ENCODE results near the gene FARP1.

Gene FARP1

GRCh38 chr13:98242403-98242802 is 99.5 kb downstream of the FARP1 start:
- ChIA-PET CTCF (no interaction called here), POLR2A (ENCODE audit: low non-redundant PET) (no interaction called here)

DNA sequence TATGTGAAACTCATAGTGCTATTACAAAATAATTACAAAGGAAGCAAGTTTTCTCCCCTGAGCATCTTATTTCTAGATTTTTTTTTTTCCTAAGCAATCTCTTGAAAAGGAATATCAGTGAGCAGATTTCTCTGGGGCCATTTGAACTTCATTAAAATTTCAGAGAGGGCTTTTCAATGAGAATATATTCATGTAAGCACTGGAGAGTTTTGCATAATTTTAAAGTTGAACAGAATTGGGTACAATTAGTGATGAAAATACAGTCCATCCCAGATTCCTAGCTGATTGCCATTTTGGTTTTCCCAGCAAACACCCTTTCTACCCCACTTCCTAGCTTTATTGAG is 101.0 kb downstream of the FARP1 start:
- no peak for TF ChIP-seq CTCF (conservative IDR thresholded peaks at IDR 0.05; ENCODE audit: low read depth)
- DNase-seq (ENCODE audit: low spot score) = no peak
- H3K27ac ChIP-seq = no peak overlapping the region
- ChIA-PET CTCF (no interaction called here), POLR2A (ENCODE audit: low non-redundant PET) (no interaction called here)

More at GRCh38 chr13:98242403-98242802, 99.5 kb downstream of the FARP1 start:
- DNase-seq (ENCODE audit: low spot score) = no peak
- no peak for TF ChIP-seq CTCF (conservative IDR thresholded peaks at IDR 0.05; ENCODE audit: low read depth)
- no peak overlapping the region for H3K27ac ChIP-seq

DNA sequence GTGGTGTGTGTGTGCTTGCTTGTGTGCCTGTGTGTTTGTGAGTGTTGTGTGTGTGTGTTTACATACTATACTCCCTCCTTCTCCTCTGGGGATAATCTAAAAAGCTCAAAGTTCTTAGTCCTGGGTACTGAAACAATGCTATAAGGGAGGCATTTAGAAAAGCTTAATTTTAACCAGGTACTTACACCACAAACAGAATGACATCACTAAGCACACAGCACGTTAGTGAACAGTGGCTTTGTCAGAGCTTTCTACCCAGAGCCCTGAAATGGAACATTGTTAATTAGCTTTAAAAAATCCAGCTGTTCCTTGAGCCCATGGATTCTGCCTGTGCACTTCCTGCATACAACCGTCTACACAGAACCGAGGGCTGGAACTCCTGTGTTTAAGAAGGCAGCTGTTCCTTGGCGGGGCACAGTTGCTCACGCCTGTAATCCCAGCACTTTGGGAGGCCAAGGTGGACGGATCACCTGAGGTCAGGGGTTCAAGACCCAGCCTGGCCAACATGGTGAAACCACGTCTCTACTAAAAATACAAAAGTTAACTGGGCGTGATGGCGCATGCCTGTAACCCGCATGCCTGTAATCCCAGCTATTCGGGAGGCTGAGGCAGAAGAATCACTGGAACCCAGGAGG is 103.8 kb downstream of the FARP1 start:
- ChIA-PET CTCF (interaction anchor here (0.6 to 0.7 kb wide), 2 partner anchors 11 to 880 kb away, joined by 3 read pairs; no protein-coding TSS in a partner anchor), POLR2A (ENCODE audit: low non-redundant PET) (no interaction called here)
- no peak for DNase-seq (ENCODE audit: low spot score)
- no peak overlapping the region for H3K27ac ChIP-seq
- TF ChIP-seq CTCF (conservative IDR thresholded peaks at IDR 0.05; ENCODE audit: low read depth) = no peak

- no peak for TF ChIP-seq CTCF (conservative IDR thresholded peaks at IDR 0.05; ENCODE audit: low read depth)
- POLR2A ChIA-PET (ENCODE audit: low non-redundant PET) = no interaction called here
- no peak for DNase-seq (ENCODE audit: low spot score)
- CTCF ChIA-PET = no interaction called here
- H3K27ac ChIP-seq = no peak overlapping the region
Observed at GRCh38 chr13:98251708-98252107, 108.8 kb downstream of the FARP1 start.

DNA sequence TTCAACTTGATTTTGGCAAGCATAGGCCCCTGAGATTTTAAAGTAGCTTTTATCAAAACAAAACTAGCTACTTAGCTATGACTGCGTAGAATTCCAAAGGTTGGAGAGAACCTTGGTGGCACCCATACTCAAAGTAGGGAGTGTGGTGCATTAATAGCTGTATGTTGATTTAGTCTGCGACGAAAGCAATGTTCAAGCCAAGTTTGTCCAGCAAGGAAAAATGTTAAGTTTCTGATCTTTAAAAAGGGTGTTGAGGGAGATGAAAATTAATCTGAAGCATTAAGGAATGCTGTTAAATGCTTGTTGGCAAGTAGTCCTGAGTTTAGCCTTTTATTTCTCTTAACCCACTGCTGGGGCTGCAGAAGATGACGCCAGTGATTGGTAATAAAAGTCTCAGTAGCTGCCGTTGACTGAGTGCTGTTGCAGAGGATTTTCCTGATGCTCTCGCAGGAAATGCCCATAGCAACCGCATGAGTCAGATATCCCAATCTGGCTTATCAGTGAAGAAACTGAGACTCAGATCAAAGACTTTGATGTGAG is 110.1 kb downstream of the FARP1 start:
- peak; percentile 20 for DNase-seq (ENCODE audit: low spot score)

GRCh38 chr13:98253526-98253925 is 110.6 kb downstream of the FARP1 start:
- TF ChIP-seq CTCF (conservative IDR thresholded peaks at IDR 0.05; ENCODE audit: low read depth) = no peak
- POLR2A ChIA-PET (ENCODE audit: low non-redundant PET) = no interaction called here
- H3K27ac ChIP-seq = no peak overlapping the region
- CTCF ChIA-PET = no interaction called here
- no peak for DNase-seq (ENCODE audit: low spot score)

More for the DNA sequence above, 110.1 kb downstream of the FARP1 start:
- no peak overlapping the region for H3K27ac ChIP-seq
- POLR2A ChIA-PET (ENCODE audit: low non-redundant PET) = no interaction called here
- CTCF ChIA-PET = no interaction called here
- no peak for TF ChIP-seq CTCF (conservative IDR thresholded peaks at IDR 0.05; ENCODE audit: low read depth)
